ENCODE measurements around the gene ATF2.

Gene ATF2

DNA sequence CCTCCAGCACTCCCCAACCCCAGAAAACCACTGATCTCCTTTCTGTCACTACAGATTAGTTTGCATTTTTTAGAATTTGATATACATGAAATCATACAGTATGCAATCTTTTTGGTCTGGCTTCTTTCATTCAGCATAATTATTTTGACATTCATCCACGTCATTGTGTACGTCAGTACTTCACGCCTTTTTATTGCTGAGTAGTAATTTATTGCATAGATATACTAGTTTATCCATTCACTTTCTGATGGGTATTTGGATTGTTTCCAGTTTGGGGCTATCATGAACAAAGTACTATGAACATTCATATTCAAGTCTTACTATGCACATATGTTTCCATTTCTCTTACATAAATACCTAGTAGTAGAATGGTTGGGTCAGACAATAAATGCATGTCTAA is 142.8 kb downstream of the ATF2 start:
- DNase-seq (ENCODE audit: low spot score), result no peak

GRCh38 chr2:175022923-175023322 is 145.1 kb downstream of the ATF2 start:
- DNase-seq (ENCODE audit: low spot score), result no peak
